NCI-H82 treated with DMSO at 0.1 percent for 48 hours (cell line): Measurements from ENCODE around the gene ZNF555.
"Not testable (repeated sequence)": the region's sequence is repeated elsewhere in the genome, so short reads cannot be mapped to it uniquely, and the experiment has no call there.

Experiments
- DNase-seq: peaks from one replicate; lab custom pipeline; 2025; ENCODE audit not compliant: unreplicated experiment; lab: John Stamatoyannopoulos, UW

Gene ZNF555

GRCh38 chr19:2807379-2808128, 33.7 kb upstream of the ZNF555 start:
- no peak for DNase-seq

DNA sequence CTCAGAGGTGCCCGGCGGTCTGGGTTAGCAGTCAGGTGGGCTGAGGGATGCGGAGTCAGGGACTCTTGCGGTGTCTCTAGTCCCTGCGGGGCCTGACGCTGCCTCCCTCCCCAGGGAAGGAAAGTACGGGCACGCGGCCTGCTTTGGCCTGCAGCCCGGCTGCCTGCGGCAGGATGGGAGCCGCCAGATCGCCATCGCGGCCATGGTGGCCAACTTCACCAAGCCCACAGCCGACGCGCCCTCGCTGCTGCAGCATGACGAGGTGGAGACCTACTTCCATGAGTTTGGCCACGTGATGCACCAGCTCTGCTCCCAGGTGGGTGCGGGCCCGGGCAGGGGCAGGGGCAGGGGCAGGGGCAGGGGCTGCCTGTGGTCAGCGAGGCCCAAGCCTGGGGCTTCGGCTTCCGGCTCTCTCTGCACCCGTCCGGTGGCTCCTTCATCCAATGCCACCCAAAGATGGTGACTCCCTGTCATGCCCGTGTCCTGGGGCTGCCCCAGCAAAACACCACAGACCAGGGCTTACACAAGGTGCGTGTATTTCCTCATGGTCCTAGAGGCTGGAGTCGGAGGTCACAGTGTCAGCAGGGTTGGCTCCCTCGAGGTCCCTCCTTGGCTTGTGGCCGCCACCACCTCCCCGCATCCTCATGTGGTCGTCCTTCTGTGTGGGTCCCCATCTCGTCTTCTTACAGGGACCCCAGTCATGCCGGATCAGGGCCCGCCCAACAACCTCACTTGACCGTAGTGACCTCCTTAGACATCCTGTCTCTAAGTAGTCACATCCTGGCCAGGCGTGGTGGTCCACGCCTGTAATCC, 32.9 kb upstream of the ZNF555 start:
- no peak for DNase-seq

GRCh38 chr19:2809387-2810140, 31.7 kb upstream of the ZNF555 start:
- DNase-seq = no peak

- DNase-seq = no peak
These were observed 30.9 kb upstream of the ZNF555 start for GRCh38 chr19:2810141-2811091.

DNA sequence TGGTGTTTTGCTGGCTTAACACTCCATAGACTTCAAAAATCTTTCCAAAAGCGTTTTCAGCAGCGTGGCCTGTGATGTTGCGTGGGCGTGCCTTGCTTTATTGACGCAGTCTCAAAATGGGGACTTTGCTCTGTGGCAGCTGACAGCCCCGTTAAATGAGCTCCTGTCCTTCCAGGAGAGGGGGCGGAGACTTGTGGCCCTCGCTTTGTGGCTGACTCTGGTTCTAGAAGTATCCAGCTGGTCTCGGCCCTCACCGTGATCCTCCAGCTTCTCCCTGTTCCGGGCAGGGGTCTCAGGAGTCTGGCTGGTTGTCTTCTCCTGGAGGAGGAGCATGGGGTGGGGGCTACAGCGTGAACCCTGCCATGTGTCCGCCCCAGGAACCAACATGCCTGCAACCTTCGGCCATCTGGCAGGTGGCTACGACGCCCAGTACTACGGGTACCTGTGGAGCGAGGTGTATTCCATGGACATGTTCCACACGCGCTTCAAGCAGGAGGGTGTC, 30.0 kb upstream of the ZNF555 start:
- no peak for DNase-seq

- DNase-seq = no peak
These were observed 29.4 kb upstream of the ZNF555 start for GRCh38 chr19:2811735-2812413.

DNA sequence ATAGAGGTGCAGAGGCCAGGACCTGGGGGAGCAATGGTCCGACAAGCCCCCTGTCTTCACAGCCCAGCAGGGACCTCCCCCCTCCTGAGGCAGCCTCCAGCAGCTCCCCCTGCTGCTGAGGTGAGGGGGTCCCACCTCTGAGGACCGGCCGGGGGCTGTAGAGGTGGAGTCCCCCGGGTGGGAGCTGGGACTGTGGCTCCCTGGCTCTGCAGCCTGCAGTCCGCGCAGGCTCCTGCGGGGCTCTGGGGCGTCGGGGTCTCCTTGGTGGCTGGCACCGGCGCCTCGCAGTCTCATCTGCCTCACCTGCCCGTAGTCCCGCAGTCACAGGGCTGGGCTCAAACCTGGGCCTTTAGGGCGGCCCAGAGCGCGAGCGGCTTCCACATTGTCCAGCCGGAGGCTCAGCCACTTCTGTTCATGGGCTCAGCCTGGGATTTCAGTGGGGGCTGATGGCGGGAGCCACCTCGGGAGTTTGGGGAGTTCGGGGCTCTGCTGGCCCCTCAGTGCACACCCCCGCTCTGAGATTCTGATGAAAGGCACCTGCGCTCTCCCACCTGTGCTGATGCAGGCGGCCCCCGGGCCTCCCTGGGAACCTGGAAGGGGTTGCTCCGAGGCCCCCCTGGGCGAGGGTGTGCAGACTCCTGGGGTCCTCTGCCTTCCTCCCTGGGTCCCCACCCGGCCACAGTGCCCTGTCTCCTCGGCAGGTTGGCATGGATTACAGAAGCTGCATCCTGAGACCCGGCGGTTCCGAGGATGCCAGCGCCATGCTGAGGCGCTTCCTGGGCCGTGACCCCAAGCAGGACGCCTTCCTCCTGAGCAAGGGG, 28.7 kb upstream of the ZNF555 start:
- DNase-seq = no peak

DNA sequence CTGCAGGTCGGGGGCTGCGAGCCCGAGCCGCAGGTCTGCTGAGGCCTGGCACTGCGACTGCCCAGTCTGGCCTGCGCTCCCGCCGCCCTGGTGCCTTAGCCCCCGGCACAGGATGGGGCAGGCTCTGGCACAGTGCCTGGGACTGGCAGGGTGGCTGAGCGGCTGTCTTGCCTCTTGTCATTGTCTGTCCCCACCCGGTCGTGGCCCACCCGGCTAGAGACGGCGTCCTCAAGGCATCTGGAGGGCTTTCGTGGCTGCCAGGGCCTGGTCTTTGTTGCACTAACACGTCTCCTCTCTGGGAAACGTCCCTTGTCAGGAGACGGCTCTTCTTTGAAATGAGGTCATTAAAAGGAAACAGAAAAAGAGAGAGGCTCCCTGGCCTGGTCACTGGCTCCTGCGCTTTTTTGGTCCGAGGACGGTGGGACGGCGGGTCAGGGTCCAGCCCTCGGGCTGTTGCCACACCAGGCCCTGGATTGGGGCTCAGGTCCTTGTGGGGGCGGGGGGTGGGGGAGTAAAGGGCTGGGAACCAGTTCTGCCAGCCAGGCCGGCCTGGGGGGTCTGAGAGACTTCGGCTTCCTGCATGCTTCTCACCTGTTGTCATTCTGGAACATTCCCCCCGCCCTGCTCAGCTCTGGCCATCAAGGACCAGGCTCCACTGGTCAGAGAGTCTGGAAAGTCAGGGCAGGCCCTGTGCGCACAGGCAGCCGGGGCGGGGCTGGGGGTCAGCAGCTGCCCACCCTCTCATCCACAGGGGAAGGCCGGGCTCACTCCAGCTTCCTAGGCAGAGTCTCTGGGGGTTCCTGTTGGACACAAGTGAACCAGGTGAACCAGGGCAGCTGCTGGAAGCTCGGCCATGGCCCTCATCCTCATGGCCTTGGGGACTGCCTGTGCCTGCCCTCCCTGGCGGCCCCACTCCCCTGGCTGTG, 27.8 kb upstream of the ZNF555 start:
- no peak for DNase-seq

DNA sequence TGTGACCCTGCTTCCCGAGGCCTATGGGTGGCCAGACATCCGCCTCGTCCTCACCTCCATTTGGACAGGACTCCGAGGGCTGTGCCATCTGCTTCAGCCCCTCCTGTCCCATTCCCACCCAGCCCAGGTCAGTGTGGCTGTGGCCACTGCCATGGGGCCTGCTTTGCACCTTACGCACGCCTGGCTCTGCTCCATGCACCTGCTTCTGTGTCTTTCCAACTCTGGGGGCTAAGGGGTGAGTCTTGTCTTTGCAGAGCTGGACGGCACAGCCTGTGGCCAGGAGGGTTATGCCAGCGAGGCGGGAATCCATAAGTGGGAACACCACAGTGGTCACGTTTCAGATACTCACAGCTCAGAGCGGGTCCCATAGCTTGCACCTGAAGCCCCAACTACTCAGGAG, 26.8 kb upstream of the ZNF555 start:
- no peak for DNase-seq

- DNase-seq = no peak
These were observed 26.1 kb upstream of the ZNF555 start for GRCh38 chr19:2815191-2815614.

- no peak for DNase-seq
These were observed 25.4 kb upstream of the ZNF555 start for GRCh38 chr19:2815923-2816322.

DNA sequence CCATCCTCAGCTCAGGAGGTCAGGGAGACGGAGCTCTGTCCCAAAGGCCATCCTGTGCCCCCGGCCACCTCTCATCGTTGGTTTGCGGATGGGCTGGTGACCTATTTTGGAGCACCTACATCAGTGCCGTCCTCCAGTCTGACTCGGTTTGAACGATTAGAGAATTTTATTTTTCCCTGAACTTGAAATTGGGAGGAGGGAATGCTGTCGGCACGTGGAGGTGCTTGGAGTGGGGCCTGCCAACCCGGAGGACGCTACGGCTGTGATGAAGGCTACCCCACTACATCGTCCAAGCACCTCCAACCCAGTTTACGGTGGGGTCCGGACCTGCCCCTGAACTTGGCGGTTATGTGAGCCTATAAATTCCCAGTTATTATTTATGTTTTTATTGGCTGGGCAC, 24.6 kb upstream of the ZNF555 start:
- no peak for DNase-seq

DNA sequence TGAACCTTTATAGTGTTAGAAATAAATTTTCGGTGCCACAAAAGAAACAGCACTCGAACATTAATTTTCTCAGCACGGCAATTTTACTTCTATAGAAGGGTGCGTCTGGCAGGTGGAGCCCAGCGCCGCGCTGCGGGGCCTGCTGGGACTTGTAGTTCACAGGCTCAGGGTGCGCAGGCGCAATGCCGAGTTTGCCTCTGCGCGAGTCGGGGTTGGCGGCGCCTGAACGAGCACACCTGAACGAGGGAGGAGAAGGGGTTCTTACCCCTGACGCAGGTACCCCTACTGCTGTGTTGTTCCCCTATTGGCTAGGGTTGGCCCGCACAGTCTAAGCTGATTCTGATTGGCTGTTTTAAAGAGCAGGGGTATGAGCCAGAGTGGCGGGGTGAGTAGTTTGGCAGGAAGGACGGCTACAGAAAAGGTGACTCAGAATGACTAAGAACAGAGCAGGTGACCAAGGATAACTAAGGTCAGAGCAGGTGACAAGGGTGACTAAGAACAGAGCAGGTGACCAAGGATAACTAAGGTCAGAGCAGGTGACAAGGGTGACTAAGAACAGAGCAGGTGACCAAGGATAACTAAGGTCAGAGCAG, 23.9 kb upstream of the ZNF555 start:
- not testable (repeated sequence) for DNase-seq

DNA sequence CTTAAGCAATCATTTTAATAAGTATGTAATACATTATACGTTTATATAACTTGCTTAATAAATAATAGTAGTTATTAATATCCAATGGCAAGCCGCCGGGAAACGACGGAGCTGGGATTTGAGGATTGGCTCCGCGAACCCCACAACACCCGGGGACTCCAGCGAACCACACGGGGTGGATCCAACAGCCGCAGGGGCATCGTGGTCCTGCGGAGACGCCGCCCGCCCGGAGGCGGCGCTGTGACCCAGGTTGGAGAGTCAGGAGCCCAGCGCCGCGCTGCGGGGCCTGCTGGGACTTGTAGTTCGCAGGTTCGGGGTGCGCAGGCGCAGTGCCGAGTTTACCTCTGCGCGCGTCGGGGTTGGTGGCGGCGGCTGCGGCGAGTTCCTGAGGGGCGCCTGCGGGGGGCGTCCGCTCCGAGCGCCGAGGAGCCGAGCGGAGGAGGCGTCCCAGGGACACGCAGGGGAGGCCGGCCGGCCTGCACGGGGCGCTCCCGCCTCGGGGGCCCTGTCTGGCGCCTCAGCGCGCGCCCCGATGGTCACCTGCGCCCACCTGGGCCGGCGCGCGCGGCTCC, 21.6 kb upstream of the ZNF555 start, which contains the start of gene ZNF554:
ZNF554 (plus strand) TSS at position 329 of the 572 bp plus-strand sequence; CDS start at position 533, 204 bp downstream.
- DNase-seq = peak; percentile 80

DNA sequence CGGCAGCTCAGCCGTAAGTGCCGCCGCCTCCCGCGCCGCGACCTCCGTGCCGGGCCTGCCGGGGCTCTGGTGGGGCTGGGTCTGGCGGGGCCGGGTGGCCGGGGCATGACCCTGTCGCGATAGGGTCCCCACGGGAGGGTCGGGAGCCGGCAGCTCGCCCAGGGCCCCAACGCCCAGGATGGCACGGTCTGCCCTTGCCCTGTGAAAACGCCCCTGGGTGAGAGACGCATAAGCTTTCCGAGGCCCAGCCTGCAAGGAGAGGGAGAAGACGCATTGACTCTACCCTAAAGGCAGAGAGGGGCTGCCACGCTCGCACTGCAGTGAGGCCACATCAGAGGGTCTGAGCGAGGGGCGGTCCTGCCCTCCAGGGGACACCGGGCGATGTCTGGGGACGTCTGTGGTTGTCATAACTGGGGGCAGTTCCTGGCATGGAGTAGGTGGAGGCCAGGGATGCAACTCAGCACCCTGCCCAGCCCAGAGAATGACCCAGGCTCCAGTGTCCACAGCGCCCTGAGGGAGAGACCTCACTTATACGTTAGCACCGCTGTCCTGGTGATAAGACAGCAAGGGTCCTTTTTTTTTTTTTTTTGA, 21.1 kb upstream of the ZNF555 start:
- no peak for DNase-seq

GRCh38 chr19:2822846-2823245, 18.4 kb upstream of the ZNF555 start:
- no peak for DNase-seq

- DNase-seq = no peak
These were observed 17.6 kb upstream of the ZNF555 start for GRCh38 chr19:2823646-2824045.
